A673 (cell line): Measurements from ENCODE around the gene TEX48. TPM values are rescaled to one million over a fixed set of nuclear protein-coding genes. Genes with fewer than 3 reads are reported as not detected.

Experiments used
- BruUV-seq: library from RNA; stranded (reverse); fragments of 400-500 nt; replicated peaks from 2 replicates; lab custom pipeline; 2021; lab: Mats Ljungman, UMichigan
- CTCF ChIA-PET: fragments of 300-600 bp; sonication (Branson Sonifier 250); formaldehyde crosslinking; loops from one replicate; lab custom pipeline; 2022; ENCODE audit warnings: antibody characterized with exemption; lab: Charles Lee
- POLR2A ChIA-PET: fragments of 300-600 bp; sonication (Branson Sonifier 250); formaldehyde crosslinking; loops from one replicate; lab custom pipeline; 2022; ENCODE audit warnings: antibody characterized with exemption; ENCODE audit not compliant: low non-redundant PET; lab: Charles Lee
- DNase-seq: peaks from one replicate; pipeline ENCODE4 v3.0.0-alpha.2; 2015; ENCODE audit warnings: low spot score
- H3K27ac ChIP-seq: fragments of 200-600 bp; sonication (generic); 2 replicates; pipeline ENCODE4 v1.5.1; 2016; ENCODE audit warnings: mixed run types, low read depth, mild to moderate bottlenecking, mixed read lengths, antibody characterized with exemption, low read length; ENCODE audit not compliant: poor library complexity, severe bottlenecking
- H3K27me3 ChIP-seq: fragments of 200-600 bp; sonication (generic); replicated peaks from 2 replicates; pipeline ENCODE4 v1.6.1; 2017; ENCODE audit warnings: mixed run types, low read depth, mild to moderate bottlenecking, mixed read lengths, antibody characterized with exemption, low read length; ENCODE audit not compliant: insufficient read depth, poor library complexity
- H3K36me3 ChIP-seq: fragments of 200-600 bp; sonication (generic); 2 replicates; pipeline ENCODE4 v1.6.1; 2016; ENCODE audit warnings: mixed run types, mild to moderate bottlenecking, mixed read lengths, antibody characterized with exemption, low read length; ENCODE audit not compliant: insufficient read depth, poor library complexity, severe bottlenecking
- H3K4me1 ChIP-seq: fragments of 200-600 bp; sonication (generic); 2 replicates; pipeline ENCODE4 v1.6.1; 2017; ENCODE audit warnings: mixed run types, mild to moderate bottlenecking, mixed read lengths, antibody characterized with exemption, low read length; ENCODE audit not compliant: insufficient read depth, poor library complexity, severe bottlenecking
- H3K4me3 ChIP-seq: fragments of 200-600 bp; sonication (generic); 2 replicates; pipeline ENCODE4 v1.5.1; 2016; ENCODE audit warnings: low read depth, mixed run types, mild to moderate bottlenecking, mixed read lengths, low read length; ENCODE audit not compliant: poor library complexity, severe bottlenecking
- H3K9me3 ChIP-seq: fragments of 200-600 bp; sonication (generic); 2 replicates; pipeline ENCODE4 v1.6.1; 2016; ENCODE audit warnings: mixed run types, low read depth, mild to moderate bottlenecking, mixed read lengths, antibody characterized with exemption, low read length; ENCODE audit not compliant: poor library complexity, severe bottlenecking
- CTCF ChIP-seq: fragments of 300-800, 200-600 bp; sonication (generic); conservative IDR thresholded peaks from 2 replicates; pipeline ENCODE4 v1.5.1; 2017; ENCODE audit warnings: low read depth, mild to moderate bottlenecking, antibody characterized with exemption, low read length, moderate library complexity, mixed read lengths
- EZH2 ChIP-seq: fragments of 200-600 bp; sonication (generic); IDR thresholded peaks from 2 replicates; pipeline ENCODE4 v1.6.1; 2017; ENCODE audit warnings: borderline replicate concordance, low read depth, mild to moderate bottlenecking, mixed read lengths, antibody characterized with exemption, low read length; ENCODE audit not compliant: poor library complexity, severe bottlenecking
- intact Hi-C: fragments of 100-400 bp; cut with micrococcal nuclease; formaldehyde crosslinking; loops from one replicate; pipeline ENCODE4 v1.10.0; 2022; ENCODE audit not compliant: unreplicated experiment
- total RNA-seq: library from RNA; stranded (reverse); gene quantifications from 2 replicates; pipeline ENCODE4 v1.2.3, GENCODE V29; 2021

Gene TEX48
- total RNA-seq, 1 experiment from 2014 or later: not detected

- BruUV-seq: no TSS peak
- Histone ChIP-seq H3K27ac (no peak overlapping the region), H3K9me3 (no peaks in the 10 kb centered on the region), H3K4me3 (no peak overlapping the region), H3K4me1 (peaks cover 5% of the 10 kb centered on the region), H3K27me3 (no peaks in the 10 kb centered on the region), H3K36me3 (no peaks in the 10 kb centered on the region)
- CTCF ChIA-PET: no interaction called here
- intact Hi-C loops: no loop called here
- TF ChIP-seq EZH2 (no peak), CTCF (no peak)
- DNase-seq: no peak
- POLR2A ChIA-PET: no interaction called here
Measured at GRCh38 chr9:114722937-114723620, 41.1 kb upstream of the TEX48 start.

GRCh38 chr9:114722081-114722621, 40.2 kb upstream of the TEX48 start:
- no TSS peak for BruUV-seq

GRCh38 chr9:114721491-114722079, 39.6 kb upstream of the TEX48 start:
- POLR2A ChIA-PET: no interaction called here
- BruUV-seq: no TSS peak
- no peak overlapping the region for H3K4me3 ChIP-seq

More at GRCh38 chr9:114722081-114722621, 40.2 kb upstream of the TEX48 start:
- TF ChIP-seq EZH2 (no peak), CTCF (no peak)
- POLR2A ChIA-PET: no interaction called here
- H3K27ac ChIP-seq: no peak overlapping the region
- H3K4me1 ChIP-seq: peaks cover 9% of the 10 kb centered on the region
- no peak for DNase-seq
- H3K9me3 ChIP-seq: no peaks in the 10 kb centered on the region
- H3K4me3 ChIP-seq: no peak overlapping the region
- intact Hi-C loops: no loop called here
- no peaks in the 10 kb centered on the region for H3K36me3 ChIP-seq
- H3K27me3 ChIP-seq: no peaks in the 10 kb centered on the region
- CTCF ChIA-PET: no interaction called here

More at GRCh38 chr9:114721491-114722079, 39.6 kb upstream of the TEX48 start:
- no peak for TF ChIP-seq EZH2
- no peak for TF ChIP-seq CTCF
- Histone ChIP-seq H3K27me3 (no peaks in the 10 kb centered on the region), H3K9me3 (no peaks in the 10 kb centered on the region), H3K36me3 (no peaks in the 10 kb centered on the region), H3K27ac (no peak overlapping the region), H3K4me1 (peaks cover 9% of the 10 kb centered on the region)
- no peak for DNase-seq
- intact Hi-C loops: no loop called here
- CTCF ChIA-PET: no interaction called here
